HG02588 (cell line): ENCODE data around the gene ATP6AP1.
"Not testable (repeated sequence)": the region's sequence is repeated elsewhere in the genome, so short reads cannot be mapped to it uniquely, and the experiment has no call there.

Experiments
- ATAC-seq: cut with Tn5 transposase; IDR thresholded peaks from one replicate; pipeline ENCODE4 v1.9.1; 2021; ENCODE audit warnings: mild to moderate bottlenecking, moderate library complexity; ENCODE audit not compliant: unreplicated experiment

The ATP6AP1 gene

GRCh38 chrX:154398668-154399526 is 29.6 kb upstream of the ATP6AP1 start:
- ATAC-seq: peak; percentile 26

GRCh38 chrX:154399527-154400368 is 28.7 kb upstream of the ATP6AP1 start:
- ATAC-seq: no peak

GRCh38 chrX:154400369-154400817 is 28.1 kb upstream of the ATP6AP1 start:
- ATAC-seq: not testable (repeated sequence)

GRCh38 chrX:154401045-154401799 is 27.3 kb upstream of the ATP6AP1 start:
- no peak for ATAC-seq

GRCh38 chrX:154401918-154402621 is 26.4 kb upstream of the ATP6AP1 start:
- no peak for ATAC-seq

DNA sequence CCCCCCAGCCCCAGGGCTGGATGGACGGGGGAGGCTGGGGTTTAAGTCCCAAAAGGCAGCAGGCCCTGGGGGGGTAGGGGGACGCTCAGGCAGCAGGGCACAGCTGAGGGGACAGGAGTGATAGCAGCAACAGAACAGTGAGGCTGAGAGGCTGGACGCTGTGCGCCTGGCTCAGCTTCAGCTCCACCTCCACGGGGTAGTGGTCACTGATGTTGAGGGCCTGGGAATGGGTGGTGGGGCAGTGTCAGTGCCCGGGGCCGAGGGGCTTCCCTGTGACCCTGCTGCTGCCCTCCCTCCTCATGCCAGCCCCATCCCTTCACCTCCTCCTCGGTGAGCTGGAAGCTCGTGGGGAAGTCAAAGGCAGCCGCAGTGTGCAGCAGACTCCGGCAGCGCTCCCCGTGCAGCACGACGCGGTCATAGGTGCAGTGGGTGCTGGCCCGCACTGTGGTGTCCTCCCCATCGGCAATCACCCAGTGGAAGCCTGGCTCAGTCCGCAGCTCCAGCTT is 25.8 kb upstream of the ATP6AP1 start:
- ATAC-seq: no peak

- ATAC-seq: no peak
Measured at GRCh38 chrX:154403192-154403591, 25.3 kb upstream of the ATP6AP1 start.

DNA sequence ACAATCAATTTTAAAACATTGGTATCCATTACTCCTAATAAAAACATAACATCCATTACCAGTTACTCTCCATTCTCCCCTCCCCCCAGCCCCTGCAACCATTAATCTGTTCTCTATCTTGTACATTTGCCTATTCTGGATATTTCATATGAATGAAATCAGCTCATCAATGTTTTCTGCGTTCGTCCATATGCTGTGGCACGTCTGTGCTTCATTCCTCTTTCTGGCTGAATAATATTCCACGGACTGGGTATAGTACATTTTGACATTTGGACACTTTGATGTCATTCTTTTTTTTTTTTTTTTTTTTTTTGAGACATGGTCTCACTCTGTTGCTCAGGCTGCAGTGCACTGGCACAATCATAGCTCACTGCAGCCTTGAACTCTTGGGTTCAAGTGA is 24.6 kb upstream of the ATP6AP1 start:
- no peak for ATAC-seq

DNA sequence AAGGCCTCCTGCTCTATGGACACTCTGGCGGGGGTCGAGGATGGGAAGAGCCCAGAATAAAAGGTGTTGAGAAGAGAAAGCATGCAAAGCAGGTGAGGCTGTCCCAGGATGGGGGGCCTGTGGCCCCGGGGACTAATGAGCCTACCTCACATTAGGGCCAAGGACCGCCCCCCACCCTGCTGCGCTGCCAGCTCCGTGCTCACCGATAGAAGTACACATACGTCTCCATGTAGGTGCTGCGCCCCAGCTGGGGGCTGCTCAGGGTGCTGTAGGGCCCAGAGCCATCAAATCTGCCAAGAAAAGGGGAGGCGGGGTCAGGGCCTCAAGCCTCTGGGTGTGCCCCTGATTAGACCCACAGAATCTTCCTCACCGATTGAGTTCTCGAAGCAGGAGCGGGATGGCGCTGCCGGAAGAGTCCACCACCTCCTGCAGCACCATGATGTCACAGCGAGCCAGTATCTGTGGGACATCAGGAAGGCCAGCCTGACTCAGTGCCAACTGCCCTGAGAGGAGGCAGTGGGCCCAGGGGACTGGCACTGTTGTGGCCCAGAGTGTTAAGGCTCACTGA is 23.8 kb upstream of the ATP6AP1 start:
- no peak for ATAC-seq

DNA sequence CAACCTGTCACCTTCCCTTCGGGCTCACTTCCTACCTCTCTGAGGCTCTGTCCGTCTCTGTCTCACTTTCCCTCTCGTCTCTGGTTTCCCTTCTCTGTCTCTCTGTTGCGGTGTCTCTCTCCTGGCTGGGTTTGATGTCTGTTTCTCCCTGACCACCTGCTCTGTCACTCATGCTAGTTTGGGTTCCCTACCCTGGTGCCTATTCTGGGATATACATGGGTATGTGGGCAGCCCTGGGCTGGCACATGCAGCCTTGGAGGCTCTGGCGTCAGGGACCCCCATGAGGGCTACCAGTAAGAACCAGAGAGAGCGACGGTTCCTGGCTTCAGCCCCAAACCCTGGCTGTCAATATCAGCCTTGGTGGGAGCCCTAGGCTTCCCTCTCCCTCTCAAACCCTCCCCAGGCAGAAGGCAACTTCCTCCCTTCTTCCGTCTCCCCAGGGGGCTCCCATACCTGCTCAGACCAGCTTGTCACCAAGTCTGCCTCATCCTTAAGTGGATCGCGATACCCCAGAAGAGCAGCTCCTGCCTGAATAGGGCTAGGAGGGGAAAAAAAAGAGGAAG is 19.7 kb upstream of the ATP6AP1 start:
- ATAC-seq: no peak

DNA sequence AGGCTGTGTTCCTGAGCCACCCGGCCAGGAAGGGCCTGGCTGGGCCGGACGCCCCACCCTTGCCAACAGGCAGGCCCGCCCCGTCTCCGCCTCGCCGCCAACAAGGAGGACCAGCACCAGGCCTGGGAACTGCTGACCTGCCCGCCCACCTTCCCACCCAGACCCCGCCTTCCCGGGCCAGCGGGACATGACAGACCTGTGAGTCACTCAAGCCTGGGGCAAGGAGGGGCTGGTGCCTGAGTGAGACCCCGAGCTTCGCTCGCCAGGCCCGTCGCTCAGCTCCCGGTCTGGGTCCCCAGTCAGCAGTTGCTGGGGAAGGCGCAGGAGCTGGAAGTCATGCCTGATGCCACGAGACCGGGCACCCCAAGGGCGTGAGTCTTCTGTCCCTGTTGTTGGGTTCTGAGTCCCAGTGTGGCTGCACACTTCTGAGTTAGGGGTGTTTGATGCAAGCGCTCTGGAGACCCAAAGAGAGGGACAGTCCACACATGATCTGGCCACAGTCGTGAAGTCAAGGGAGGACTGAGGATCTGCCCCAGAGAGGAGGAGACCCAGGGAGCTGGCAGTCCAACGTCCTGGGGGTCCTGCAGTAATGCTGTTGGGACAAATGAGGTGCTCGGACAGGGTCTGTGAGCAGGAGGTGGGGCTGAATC is 19.1 kb upstream of the ATP6AP1 start, which contains the start of gene DNASE1L1:
Gene DNASE1L1 (minus strand): TSS at position 33 of the 650 bp plus-strand sequence. CDS start 3,686 bp downstream, outside the sequence.
- no peak for ATAC-seq

DNA sequence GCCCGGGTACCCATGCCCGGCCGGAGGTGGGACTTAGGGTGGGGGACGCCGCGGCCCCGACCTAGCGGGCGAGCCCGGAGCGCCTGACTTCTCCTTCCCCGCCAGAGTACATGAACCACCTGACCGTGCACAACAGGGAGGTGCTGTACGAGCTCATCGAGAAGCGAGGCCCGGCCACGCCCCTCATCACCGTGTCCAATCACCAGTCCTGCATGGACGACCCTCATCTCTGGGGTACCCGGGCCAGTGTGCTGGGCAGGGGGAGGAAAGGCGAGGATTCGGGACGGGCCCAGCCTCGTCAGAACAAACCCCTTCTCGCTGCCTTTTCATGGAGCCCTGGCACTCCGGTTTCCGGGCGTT is 16.5 kb upstream of the ATP6AP1 start:
- peak; percentile 53 for ATAC-seq

DNA sequence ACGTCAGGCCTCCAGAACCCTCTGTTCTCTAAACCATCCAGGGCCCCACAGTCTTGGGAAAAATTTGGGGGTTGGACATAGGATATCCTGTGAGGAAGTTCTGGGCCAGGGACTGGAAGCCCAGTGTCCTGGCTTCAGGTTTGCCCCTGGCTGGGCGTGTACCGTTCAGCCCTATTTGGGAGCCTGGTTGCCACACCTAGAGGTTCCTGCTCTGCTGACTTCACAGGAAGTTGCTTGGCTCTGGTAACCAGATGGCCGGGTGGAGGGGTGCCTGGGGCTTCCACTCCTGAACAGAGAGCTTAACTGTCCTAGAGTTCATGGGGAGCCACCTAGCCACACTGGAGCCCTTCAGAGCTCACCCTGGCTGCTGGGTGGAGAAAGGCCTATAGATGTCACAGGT is 16.0 kb upstream of the ATP6AP1 start:
- ATAC-seq: no peak

- ATAC-seq: no peak
Measured at GRCh38 chrX:154413142-154413541, 15.3 kb upstream of the ATP6AP1 start.

DNA sequence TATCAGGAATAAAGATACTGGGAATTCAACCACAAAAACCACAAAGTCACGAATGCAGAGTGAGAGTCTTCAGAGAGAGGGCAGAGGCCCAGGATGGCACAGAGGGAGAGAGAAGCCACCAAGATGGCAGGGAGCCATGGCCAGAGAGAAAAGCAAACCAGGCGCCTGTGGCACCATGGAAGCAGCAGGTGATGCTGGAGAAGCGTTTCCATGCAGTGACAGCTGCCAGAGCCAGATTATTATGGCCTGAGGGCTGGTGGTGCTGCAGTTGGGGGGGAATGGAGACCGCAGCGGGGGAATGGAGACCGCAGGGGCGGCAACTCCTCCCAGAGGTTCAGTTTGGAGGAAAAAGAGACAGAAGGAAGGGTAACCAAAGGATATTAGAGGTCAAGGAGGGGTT is 11.3 kb upstream of the ATP6AP1 start:
- ATAC-seq: no peak

GRCh38 chrX:154419189-154419588 is 9.3 kb upstream of the ATP6AP1 start:
- ATAC-seq: no peak

DNA sequence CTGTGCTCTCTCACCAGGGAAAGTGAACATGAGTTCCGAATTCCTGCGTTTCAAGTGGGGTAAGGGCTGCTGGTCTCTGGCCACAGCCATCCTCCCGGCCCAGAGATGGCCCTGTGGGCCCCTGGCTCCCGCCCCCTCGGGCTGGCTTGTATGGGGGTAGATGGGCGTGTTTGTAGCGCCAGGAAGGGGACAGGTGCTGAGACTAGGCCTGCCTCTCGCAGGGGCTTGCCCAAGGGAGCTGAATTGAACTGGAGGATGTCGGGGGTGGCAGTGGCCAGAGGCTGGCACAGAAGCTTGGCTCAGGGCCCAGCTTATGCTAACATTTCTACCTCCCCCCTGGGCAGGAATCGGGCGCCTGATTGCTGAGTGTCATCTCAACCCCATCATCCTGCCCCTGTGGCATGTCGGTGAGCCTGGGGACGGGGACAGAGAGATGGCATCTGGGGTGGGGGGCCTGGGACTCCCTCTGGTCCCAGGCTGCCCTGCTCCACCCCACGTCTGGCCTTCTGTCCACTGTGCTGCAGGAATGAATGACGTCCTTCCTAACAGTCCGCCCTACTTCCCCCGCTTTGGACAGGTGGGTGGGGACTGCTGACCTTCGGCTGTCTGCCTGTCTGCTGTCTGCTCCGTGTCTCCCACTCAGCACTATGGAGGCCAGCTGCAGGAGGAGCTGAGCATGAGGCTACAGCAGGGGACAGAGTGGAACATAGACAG is 8.6 kb upstream of the ATP6AP1 start:
- no peak for ATAC-seq

DNA sequence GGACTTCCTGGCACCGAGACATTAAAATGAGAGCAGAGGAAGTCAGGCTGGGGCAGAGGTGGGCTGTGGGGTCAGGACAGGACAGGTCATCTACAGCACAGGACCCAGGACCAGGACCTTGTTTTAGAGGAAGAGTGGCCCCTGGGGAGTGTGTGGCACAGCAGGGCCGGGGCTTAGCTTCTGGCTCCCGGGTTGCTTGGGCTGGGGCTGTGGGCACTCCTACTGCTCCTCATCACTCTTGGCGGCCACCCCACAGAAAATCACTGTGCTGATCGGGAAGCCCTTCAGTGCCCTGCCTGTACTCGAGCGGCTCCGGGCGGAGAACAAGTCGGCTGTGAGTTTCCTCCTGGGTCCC is 8.1 kb upstream of the ATP6AP1 start:
- no peak for ATAC-seq
